Endothelial cell of umbilical vein (primary cell): Measurements from ENCODE around the gene TOP3A. TPM values are rescaled to one million over a fixed set of nuclear protein-coding genes. Genes with fewer than 3 reads are reported as not detected.

Experiments
- BruUV-seq: library from RNA; stranded (reverse); fragments of 400-500 nt; replicated peaks from 2 replicates; lab custom pipeline; 2021; lab: Mats Ljungman, UMichigan
- CTCF ChIA-PET: fragments of 300-600, 350-600 bp; sonication (Branson Sonifier 250); formaldehyde crosslinking; loops from one replicate; lab custom pipeline; 2021; ENCODE audit warnings: antibody characterized with exemption, inconsistent platforms; lab: Charles Lee
- POLR2A ChIA-PET: fragments of 300-600, 350-600 bp; sonication (Branson Sonifier 250); formaldehyde crosslinking; loops from one replicate; lab custom pipeline; 2021; ENCODE audit warnings: antibody characterized with exemption, inconsistent platforms; lab: Charles Lee
- DNase-seq: peaks from one replicate; pipeline ENCODE4 v3.0.0-alpha.2; 2011; ENCODE audit warnings: low read depth, low spot score
- FAIRE-seq: peaks from 2 replicates; lab custom pipeline; 2011; peaks lifted over from hg19 to GRCh38; lab: Jason Lieb, UNC
- H2AFZ ChIP-seq: 2 replicates; pipeline ENCODE4 v1.6.0; 2012; ENCODE audit warnings: low read depth, low read length, control low read depth, inconsistent platforms
- H3K27ac ChIP-seq: 2 replicates; pipeline ENCODE4 v1.5.1; 2011; ENCODE audit warnings: low read depth, mild to moderate bottlenecking, control low read depth, low read length, moderate library complexity; ENCODE audit not compliant: insufficient read depth
- H3K27me3 ChIP-seq, 2 experiments: 2 replicates each; pipeline versions ENCODE4 v1.6.0 to v1.6.1; 2011; ENCODE audit warnings: low read length in 2 of 2, mixed read lengths in 1 of 2; ENCODE audit not compliant: control insufficient read depth in 2 of 2, insufficient read depth in 2 of 2
- H3K36me3 ChIP-seq, 2 experiments: 2 replicates in 1 of 2; 3 replicates in 1 of 2; pipeline ENCODE4 v1.5.1; 2011; ENCODE audit warnings: low read length in 2 of 2, mild to moderate bottlenecking in 1 of 2, moderate library complexity in 1 of 2; ENCODE audit not compliant: control insufficient read depth in 2 of 2, insufficient read depth in 2 of 2; ENCODE audit errors: extremely low read depth in 1 of 2
- H3K4me1 ChIP-seq: 3 replicates; pipeline ENCODE4 v1.5.1; 2011; ENCODE audit warnings: mild to moderate bottlenecking, low read length; ENCODE audit not compliant: control insufficient read depth, insufficient read depth; ENCODE audit errors: extremely low read depth
- H3K4me2 ChIP-seq: 2 replicates; pipeline ENCODE4 v1.6.1; 2011; ENCODE audit warnings: low read length, control low read depth, mixed read lengths; ENCODE audit not compliant: insufficient read depth
- H3K4me3 ChIP-seq, 3 experiments: fragments of 200-600 bp in 1 of 3; sonication (generic), shearing (Covaris generic) in 1 of 3; replicated peaks in 1 of 3; 2 replicates each; pipeline ENCODE4 v1.5.1; 2011 to 2016; ENCODE audit warnings: control low read depth in 3 of 3, low read length in 3 of 3, mild to moderate bottlenecking in 2 of 3, inconsistent platforms in 1 of 3, low read depth in 1 of 3, moderate library complexity in 1 of 3; ENCODE audit not compliant: insufficient read depth in 1 of 3
- H3K79me2 ChIP-seq: 2 replicates; pipeline ENCODE4 v1.6.0; 2012; ENCODE audit warnings: low read length, inconsistent platforms; ENCODE audit not compliant: control insufficient read depth, insufficient read depth
- H3K9ac ChIP-seq: replicated peaks from 2 replicates; pipeline ENCODE3; 2011; ENCODE audit warnings: low read length, control low read depth; ENCODE audit not compliant: insufficient read depth; ENCODE audit errors: extremely low read depth
- H3K9me1 ChIP-seq: replicated peaks from 3 replicates; pipeline ENCODE4 v1.6.0; 2011; ENCODE audit warnings: mild to moderate bottlenecking, low read length; ENCODE audit not compliant: control insufficient read depth, insufficient read depth; ENCODE audit errors: extremely low read depth
- H3K9me3 ChIP-seq: replicated peaks from 2 replicates; pipeline ENCODE4 v1.5.1; 2012; ENCODE audit warnings: low read length, inconsistent platforms; ENCODE audit not compliant: control insufficient read depth, insufficient read depth
- H4K20me1 ChIP-seq: replicated peaks from 2 replicates; pipeline ENCODE3; 2011; ENCODE audit warnings: mild to moderate bottlenecking, low read length; ENCODE audit not compliant: control insufficient read depth, insufficient read depth; ENCODE audit errors: extremely low read depth
- EZH2 ChIP-seq: IDR thresholded peaks from 2 replicates; pipeline ENCODE4 v1.6.1; 2012; ENCODE audit warnings: borderline replicate concordance, low read depth, mild to moderate bottlenecking, moderate library complexity, low read length, inconsistent platforms; ENCODE audit not compliant: severe bottlenecking
- FOS ChIP-seq: IDR thresholded peaks from 2 replicates; pipeline ENCODE4 v1.6.1; 2011; ENCODE audit warnings: mild to moderate bottlenecking, low read length, moderate library complexity, borderline replicate concordance; ENCODE audit not compliant: insufficient read depth
- JUN ChIP-seq: IDR thresholded peaks from 2 replicates; pipeline ENCODE4 v1.6.1; 2011; ENCODE audit warnings: borderline replicate concordance, low read depth; ENCODE audit not compliant: insufficient read length, insufficient read depth
- MYC ChIP-seq: IDR thresholded peaks from one replicate; pipeline ENCODE4 v1.6.1; 2011; ENCODE audit warnings: mild to moderate bottlenecking, low read depth, low read length
- POLR2A ChIP-seq: IDR thresholded peaks from 2 replicates; pipeline ENCODE4 v1.6.1; 2012; ENCODE audit warnings: low read depth, mild to moderate bottlenecking, control low read depth, low read length
- POLR2AphosphoS5 ChIP-seq: IDR thresholded peaks from 2 replicates; pipeline ENCODE4 v1.6.1; 2012; ENCODE audit warnings: low read depth, mild to moderate bottlenecking, control low read depth, low read length, moderate library complexity; ENCODE audit not compliant: insufficient read depth
- dilution Hi-C: fragments of 300-500 bp; cut with MboI; formaldehyde crosslinking; loops from one replicate; pipeline ENCODE4 v1.15.0; 2019; ENCODE audit warnings: low sequenced_read_pairs; ENCODE audit not compliant: extremely low pct_ligation_motif_present
- intact Hi-C: fragments of 100-400 bp; cut with micrococcal nuclease; formaldehyde crosslinking; loops from one replicate; pipeline ENCODE4 v1.10.0; 2022
- polyA plus RNA-seq, 4 experiments: library from polyadenylated mRNA; depleted of rRNA in 3 of 4; stranded (reverse) in 3 of 4; unstranded in 1 of 4; fragments of >200 nt; gene quantifications; 2 replicates each; pipeline versions ENCODE4 v1.2.1 to v1.2.3, GENCODE V29; 2011 to 2012; ENCODE audit warnings: missing spikeins in 1 of 4
- total RNA-seq: library from RNA; stranded (reverse); gene quantifications from 2 replicates; pipeline ENCODE4 v1.2.3, GENCODE V29; 2021
- TF ChIP-seq, protein P1 (sequence below), 2 donors: IDR thresholded peaks; 1 replicate in 1 of 2; 2 replicates in 1 of 2; pipeline ENCODE4 v1.5.1; 2011; ENCODE audit warnings: low read length in 2 of 2, mild to moderate bottlenecking in 2 of 2, moderate library complexity in 2 of 2, control low read depth in 1 of 2, inconsistent platforms in 1 of 2, low read depth in 1 of 2; ENCODE audit not compliant: insufficient read depth in 1 of 2; ENCODE audit errors: extremely low read depth in 1 of 2

The TOP3A gene
- total and polyA plus RNA-seq, 2 donors (not counting 3 experiments of a cell fraction or from before 2014, with no cell fraction given), result 20.4 to 53.1 TPM

- Histone ChIP-seq H3K79me2 (peaks cover 45% of the 10 kb centered on the region), H3K4me1 (peaks cover 12% of the 10 kb centered on the region), H3K9me1 (no peaks in the 10 kb centered on the region), H4K20me1 (no peaks in the 10 kb centered on the region), H3K9ac (no peak overlapping the region), H2AFZ (no peak overlapping the region), H3K4me3 (no peak overlapping the region), H3K9me3 (no peaks in the 10 kb centered on the region), H3K27ac (no peak overlapping the region), H3K36me3 (no peaks in the 10 kb centered on the region), H3K27me3 (no peaks in the 10 kb centered on the region), H3K4me2 (no peak overlapping the region)
- intact Hi-C loops (no loop called here), dilution Hi-C loops (no loop called here)
- POLR2A ChIA-PET, result no interaction called here
- DNase-seq (no peak), FAIRE-seq (no peak)
- no TSS peak for BruUV-seq
- CTCF ChIA-PET, result no interaction called here
- TF ChIP-seq POLR2A (no peak), FOS (no peak), EZH2 (no peak), MYC (no peak), JUN (no peak), POLR2AphosphoS5 (no peak)
- TF ChIP-seq, protein P1, sequence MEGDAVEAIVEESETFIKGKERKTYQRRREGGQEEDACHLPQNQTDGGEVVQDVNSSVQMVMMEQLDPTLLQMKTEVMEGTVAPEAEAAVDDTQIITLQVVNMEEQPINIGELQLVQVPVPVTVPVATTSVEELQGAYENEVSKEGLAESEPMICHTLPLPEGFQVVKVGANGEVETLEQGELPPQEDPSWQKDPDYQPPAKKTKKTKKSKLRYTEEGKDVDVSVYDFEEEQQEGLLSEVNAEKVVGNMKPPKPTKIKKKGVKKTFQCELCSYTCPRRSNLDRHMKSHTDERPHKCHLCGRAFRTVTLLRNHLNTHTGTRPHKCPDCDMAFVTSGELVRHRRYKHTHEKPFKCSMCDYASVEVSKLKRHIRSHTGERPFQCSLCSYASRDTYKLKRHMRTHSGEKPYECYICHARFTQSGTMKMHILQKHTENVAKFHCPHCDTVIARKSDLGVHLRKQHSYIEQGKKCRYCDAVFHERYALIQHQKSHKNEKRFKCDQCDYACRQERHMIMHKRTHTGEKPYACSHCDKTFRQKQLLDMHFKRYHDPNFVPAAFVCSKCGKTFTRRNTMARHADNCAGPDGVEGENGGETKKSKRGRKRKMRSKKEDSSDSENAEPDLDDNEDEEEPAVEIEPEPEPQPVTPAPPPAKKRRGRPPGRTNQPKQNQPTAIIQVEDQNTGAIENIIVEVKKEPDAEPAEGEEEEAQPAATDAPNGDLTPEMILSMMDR (IDR thresholded peaks at IDR 0.05; ENCODE audit: extremely low read depth in 1 of 2, insufficient read depth in 1 of 2, low read depth in 1 of 2, low read length in 2 of 2), result no peak
Observed at GRCh38 chr17:18227635-18228034, 87.2 kb downstream of the TOP3A start.
